SU-DHL-6 (cell line): ENCODE data around the gene ARHGAP29.

Experiments
- H2AFZ ChIP-seq: fragments of 200-600 bp; sonication (generic); 2 replicates; pipeline ENCODE4 v1.6.1; 2014; ENCODE audit warnings: low read depth, mild to moderate bottlenecking, moderate library complexity, mixed read lengths, antibody characterized with exemption, low read length; ENCODE audit not compliant: severe bottlenecking
- H3F3A ChIP-seq: fragments of 200-600 bp; shearing (Covaris generic); 2 replicates; pipeline ENCODE4 v1.6.0; 2016; ENCODE audit warnings: antibody characterized with exemption, mild to moderate bottlenecking; ENCODE audit not compliant: insufficient read depth
- H3K27ac ChIP-seq: fragments of 200-600 bp; sonication (generic); 2 replicates; pipeline ENCODE4 v1.5.1; 2016; ENCODE audit warnings: low read depth, mild to moderate bottlenecking, low read length, moderate library complexity, mixed read lengths
- H3K27me3 ChIP-seq: fragments of 200-600 bp; sonication (generic), shearing (Covaris generic); 2 replicates; pipeline ENCODE4 v1.6.0; 2014; ENCODE audit warnings: mild to moderate bottlenecking, low read length
- H3K36me3 ChIP-seq: fragments of 200-600 bp; sonication (generic); 2 replicates; pipeline ENCODE4 v1.6.1; 2014; ENCODE audit warnings: mild to moderate bottlenecking, low read length, mixed read lengths
- H3K4me2 ChIP-seq: fragments of 300-600, 200-600 bp; shearing (Covaris generic), sonication (generic); 2 replicates; pipeline ENCODE4 v1.6.0; 2014; ENCODE audit warnings: low read length, low read depth, mild to moderate bottlenecking; ENCODE audit not compliant: poor library complexity, severe bottlenecking
- H3K4me3 ChIP-seq: fragments of 200-600 bp; sonication (generic); 2 replicates; pipeline ENCODE4 v1.5.1; 2014; ENCODE audit warnings: antibody characterized with exemption, low read length, mild to moderate bottlenecking, mixed read lengths; ENCODE audit not compliant: insufficient read depth, poor library complexity, severe bottlenecking
- H3K79me2 ChIP-seq: fragments of 200-600 bp; sonication (generic); 2 replicates; pipeline ENCODE4 v1.6.1; 2014; ENCODE audit warnings: mild to moderate bottlenecking, low read length, moderate library complexity; ENCODE audit not compliant: insufficient read depth
- H3K9ac ChIP-seq: fragments of 200-600 bp; sonication (generic); 2 replicates; pipeline ENCODE4 v1.7.0; 2014; ENCODE audit warnings: mild to moderate bottlenecking, low read length
- H3K9me2 ChIP-seq: fragments of 200-600 bp; sonication (generic); replicated peaks from 2 replicates; pipeline ENCODE4 v1.6.1; 2014; ENCODE audit warnings: low read length; ENCODE audit not compliant: insufficient read depth
- H3K9me3 ChIP-seq: fragments of 200-600 bp; sonication (generic); 2 replicates; pipeline ENCODE4 v1.6.1; 2014; ENCODE audit warnings: low read length, mixed read lengths; ENCODE audit not compliant: insufficient read depth
- H4K20me1 ChIP-seq: fragments of 200-600 bp; sonication (generic); 2 replicates; pipeline ENCODE4 v1.6.1; 2014; ENCODE audit warnings: low read depth, mild to moderate bottlenecking, antibody characterized with exemption, low read length, moderate library complexity, mixed read lengths
- EZH2phosphoT487 ChIP-seq: fragments of 200-600 bp; sonication (generic), shearing (Covaris generic); conservative IDR thresholded peaks from 2 replicates; pipeline ENCODE4 v1.6.1; 2018; ENCODE audit warnings: mild to moderate bottlenecking, antibody characterized with exemption, low read length, moderate library complexity, mixed read lengths
- TF ChIP-seq, protein P1 (sequence below): fragments of 200-600 bp; sonication (generic); IDR thresholded peaks from one replicate; pipeline ENCODE4 v1.5.1; 2017; ENCODE audit warnings: antibody characterized with exemption, mild to moderate bottlenecking, low read length, moderate library complexity; ENCODE audit not compliant: insufficient read depth, poor library complexity, severe bottlenecking

The ARHGAP29 gene

DNA sequence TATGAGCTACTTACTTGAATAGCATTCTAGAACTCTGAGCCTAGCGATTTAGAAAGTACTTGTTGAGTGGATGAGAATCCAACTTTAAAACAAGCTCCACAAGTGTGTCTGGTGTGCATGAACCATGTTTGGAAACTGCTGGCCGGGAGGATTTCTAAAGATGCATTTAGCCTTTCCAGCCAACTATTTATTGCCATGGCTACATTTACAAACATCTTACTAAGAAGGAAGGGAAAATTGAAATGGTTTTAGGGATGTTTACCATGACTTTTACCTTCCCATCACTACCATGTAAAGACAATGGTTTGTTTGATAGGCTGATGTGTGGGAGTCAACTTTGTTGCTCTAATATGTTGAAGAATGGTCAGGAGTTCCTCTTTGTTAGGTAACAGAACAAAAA is 37.7 kb upstream of the ARHGAP29 start:
- H3K4me2 ChIP-seq = no peak overlapping the region

DNA sequence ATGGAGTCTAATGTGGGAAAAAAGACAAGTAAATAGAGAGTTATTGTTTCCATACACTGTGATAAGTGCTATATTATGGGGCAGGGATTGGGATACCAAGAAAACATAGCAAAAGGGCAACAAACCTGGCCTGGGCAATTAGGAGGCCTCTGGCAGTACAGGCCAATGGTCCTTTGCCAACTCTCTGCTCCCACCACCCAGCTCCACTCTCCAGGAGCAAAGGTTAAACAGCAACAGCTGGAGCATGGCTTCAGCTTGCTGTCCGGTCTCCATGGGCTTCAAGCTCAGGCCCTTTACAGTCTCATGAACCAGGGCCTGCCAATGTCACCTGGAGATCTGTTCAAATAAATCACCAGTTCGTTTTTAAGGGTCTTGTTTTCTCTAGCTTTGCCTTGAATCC is 37.2 kb upstream of the ARHGAP29 start:
- H3K79me2 ChIP-seq = no peaks in the 10 kb centered on the region
- TF ChIP-seq, protein P1, sequence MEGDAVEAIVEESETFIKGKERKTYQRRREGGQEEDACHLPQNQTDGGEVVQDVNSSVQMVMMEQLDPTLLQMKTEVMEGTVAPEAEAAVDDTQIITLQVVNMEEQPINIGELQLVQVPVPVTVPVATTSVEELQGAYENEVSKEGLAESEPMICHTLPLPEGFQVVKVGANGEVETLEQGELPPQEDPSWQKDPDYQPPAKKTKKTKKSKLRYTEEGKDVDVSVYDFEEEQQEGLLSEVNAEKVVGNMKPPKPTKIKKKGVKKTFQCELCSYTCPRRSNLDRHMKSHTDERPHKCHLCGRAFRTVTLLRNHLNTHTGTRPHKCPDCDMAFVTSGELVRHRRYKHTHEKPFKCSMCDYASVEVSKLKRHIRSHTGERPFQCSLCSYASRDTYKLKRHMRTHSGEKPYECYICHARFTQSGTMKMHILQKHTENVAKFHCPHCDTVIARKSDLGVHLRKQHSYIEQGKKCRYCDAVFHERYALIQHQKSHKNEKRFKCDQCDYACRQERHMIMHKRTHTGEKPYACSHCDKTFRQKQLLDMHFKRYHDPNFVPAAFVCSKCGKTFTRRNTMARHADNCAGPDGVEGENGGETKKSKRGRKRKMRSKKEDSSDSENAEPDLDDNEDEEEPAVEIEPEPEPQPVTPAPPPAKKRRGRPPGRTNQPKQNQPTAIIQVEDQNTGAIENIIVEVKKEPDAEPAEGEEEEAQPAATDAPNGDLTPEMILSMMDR = no peak
- TF ChIP-seq EZH2phosphoT487 = no peak
- H3K4me3 ChIP-seq = no peak overlapping the region
- no peaks in the 10 kb centered on the region for H3K9me3 ChIP-seq
- H3K27me3 ChIP-seq = no peaks in the 10 kb centered on the region
- no peaks in the 10 kb centered on the region for H3K9me2 ChIP-seq
- H3K36me3 ChIP-seq = no peaks in the 10 kb centered on the region
- H3K9ac ChIP-seq = no peak overlapping the region
- H4K20me1 ChIP-seq = no peaks in the 10 kb centered on the region
- no peak overlapping the region for H2AFZ ChIP-seq
- H3K4me2 ChIP-seq = no peak overlapping the region
- no peak overlapping the region for H3K27ac ChIP-seq
- H3F3A ChIP-seq = no peaks in the 10 kb centered on the region

More for the DNA sequence above, 37.7 kb upstream of the ARHGAP29 start:
- H4K20me1 ChIP-seq = no peaks in the 10 kb centered on the region
- H3F3A ChIP-seq = no peaks in the 10 kb centered on the region
- no peaks in the 10 kb centered on the region for H3K36me3 ChIP-seq
- no peak overlapping the region for H2AFZ ChIP-seq
- no peaks in the 10 kb centered on the region for H3K79me2 ChIP-seq
- H3K27me3 ChIP-seq = no peaks in the 10 kb centered on the region
- no peaks in the 10 kb centered on the region for H3K9me2 ChIP-seq
- TF ChIP-seq, protein P1 = no peak
- no peak for TF ChIP-seq EZH2phosphoT487
- no peak overlapping the region for H3K9ac ChIP-seq
- no peaks in the 10 kb centered on the region for H3K9me3 ChIP-seq
- H3K4me3 ChIP-seq = no peak overlapping the region
- H3K27ac ChIP-seq = no peak overlapping the region

- Histone ChIP-seq H3K79me2 (no peaks in the 10 kb centered on the region), H3F3A (no peaks in the 10 kb centered on the region), H3K9ac (no peak overlapping the region), H3K36me3 (no peaks in the 10 kb centered on the region), H3K27me3 (no peaks in the 10 kb centered on the region), H2AFZ (no peak overlapping the region), H3K9me3 (no peaks in the 10 kb centered on the region), H4K20me1 (no peaks in the 10 kb centered on the region), H3K27ac (no peak overlapping the region), H3K9me2 (no peaks in the 10 kb centered on the region), H3K4me3 (no peak overlapping the region), H3K4me2 (no peak overlapping the region)
- TF ChIP-seq EZH2phosphoT487 = no peak
- TF ChIP-seq, protein P1 = no peak
Measured at GRCh38 chr1:94273111-94273510, 35.7 kb upstream of the ARHGAP29 start.
